GM11168 (cell line): ENCODE measurements around the gene PLXND1.

Experiments used
- in situ Hi-C: fragments of 300-500 bp; cut with MboI; formaldehyde crosslinking; loops from one replicate; pipeline ENCODE4 v1.12.0; 2022; ENCODE audit warnings: low sequenced_read_pairs; ENCODE audit not compliant: unreplicated experiment

PLXND1 gene

DNA sequence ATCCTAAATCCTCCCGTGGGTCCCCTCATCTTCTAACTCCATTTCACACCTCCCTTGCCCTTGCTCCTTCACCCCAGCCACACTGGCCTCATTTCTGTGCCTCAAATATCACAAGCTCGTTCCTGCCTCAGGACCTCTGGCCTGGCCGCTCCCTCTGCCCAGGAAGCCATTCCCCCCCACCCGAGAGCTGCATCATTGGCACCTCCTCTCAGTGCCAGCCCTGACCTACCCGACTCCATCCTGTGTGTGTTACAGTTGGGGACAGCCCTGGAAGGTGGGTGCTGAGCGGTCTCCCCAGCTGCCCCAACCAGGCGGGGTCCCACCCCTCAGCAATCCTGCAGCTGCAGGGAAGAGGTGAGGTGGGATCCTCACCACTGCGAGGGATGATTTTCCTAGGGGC, 14.5 kb downstream of the PLXND1 start:
- in situ Hi-C loops = no loop called here

DNA sequence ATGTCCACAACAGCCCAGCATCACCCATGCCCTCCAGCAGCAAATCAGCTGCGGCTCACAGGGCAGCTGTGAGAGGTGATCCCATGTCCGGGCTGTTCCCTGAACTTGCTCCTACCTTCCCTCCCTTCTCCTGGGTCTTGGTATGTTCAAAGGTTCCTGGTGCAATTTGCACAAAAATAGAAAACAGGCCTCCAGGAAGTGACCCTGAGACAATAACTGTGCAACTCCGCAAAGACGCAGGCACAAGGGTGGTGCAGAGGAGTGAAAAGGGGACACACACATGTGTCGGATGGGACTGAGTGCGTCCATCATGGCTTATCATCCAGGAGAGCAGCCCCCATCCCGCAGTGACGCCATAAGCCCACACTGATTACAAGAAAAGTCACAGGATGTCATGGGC, 16.3 kb downstream of the PLXND1 start:
- in situ Hi-C loops = no loop called here

DNA sequence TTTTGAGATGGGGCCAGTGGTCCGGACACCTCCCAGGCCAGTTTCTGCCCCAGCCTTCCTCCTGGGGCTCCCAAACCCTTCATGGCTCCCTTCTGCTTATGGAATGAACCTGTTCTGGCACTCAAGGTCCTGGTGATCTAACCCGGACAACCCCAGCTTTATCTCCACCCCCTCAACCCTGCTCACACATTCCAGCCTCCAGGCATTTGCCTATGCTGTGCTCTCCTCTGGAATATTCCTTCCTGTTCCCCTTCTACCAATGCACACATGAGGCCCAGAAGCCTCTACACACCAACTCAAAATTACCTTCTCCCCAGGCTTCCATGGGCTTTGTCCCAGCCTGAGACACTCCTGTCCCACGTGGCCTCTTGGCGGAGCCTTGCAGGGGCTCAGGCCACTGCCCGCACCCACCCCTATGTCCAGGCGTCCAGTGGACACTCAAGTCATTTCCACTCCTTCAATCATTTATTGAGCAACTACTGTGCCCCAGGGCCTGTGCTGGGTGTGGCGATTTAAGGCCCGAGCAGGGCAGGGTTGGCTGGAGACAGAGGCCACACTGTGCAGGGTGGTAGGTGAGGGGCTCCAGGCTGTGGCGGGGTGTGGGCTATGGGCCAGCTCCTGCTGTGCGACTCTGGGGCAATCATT, 18.8 kb downstream of the PLXND1 start:
- in situ Hi-C loops = no loop called here

DNA sequence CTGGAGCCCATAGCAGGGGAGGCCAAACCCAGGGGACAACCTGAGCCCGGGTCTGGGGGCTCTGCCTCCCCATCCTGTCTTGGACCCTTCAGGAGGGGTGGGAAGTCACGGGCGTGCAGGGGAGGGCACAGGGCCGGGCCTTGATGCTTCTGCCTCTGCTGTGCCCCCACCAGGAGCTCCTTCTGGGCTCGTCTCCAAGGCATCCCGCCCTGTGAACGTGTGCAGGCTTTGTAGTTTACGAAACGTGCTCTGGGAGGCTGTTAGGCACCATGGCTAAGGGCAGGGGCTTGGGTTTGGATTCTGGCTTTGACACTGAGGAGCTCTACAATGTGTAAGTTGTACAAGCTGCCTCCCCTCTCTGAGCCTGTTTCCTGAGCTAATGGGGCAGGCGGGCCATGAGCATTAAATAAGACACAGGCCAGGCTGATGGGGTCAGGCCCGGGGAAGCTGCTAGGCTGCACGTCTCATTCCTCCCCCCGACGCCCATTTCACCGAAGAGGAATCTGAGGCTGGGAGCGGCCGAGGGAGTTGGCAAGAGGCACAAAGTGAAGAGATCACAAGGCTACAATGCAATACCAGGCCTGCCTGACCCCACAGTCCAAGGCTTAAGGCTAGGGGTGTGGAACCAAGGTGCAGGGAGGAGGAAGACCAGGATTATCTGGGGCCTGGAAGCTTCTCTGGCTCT, 19.6 kb downstream of the PLXND1 start:
- in situ Hi-C loops = no loop called here

DNA sequence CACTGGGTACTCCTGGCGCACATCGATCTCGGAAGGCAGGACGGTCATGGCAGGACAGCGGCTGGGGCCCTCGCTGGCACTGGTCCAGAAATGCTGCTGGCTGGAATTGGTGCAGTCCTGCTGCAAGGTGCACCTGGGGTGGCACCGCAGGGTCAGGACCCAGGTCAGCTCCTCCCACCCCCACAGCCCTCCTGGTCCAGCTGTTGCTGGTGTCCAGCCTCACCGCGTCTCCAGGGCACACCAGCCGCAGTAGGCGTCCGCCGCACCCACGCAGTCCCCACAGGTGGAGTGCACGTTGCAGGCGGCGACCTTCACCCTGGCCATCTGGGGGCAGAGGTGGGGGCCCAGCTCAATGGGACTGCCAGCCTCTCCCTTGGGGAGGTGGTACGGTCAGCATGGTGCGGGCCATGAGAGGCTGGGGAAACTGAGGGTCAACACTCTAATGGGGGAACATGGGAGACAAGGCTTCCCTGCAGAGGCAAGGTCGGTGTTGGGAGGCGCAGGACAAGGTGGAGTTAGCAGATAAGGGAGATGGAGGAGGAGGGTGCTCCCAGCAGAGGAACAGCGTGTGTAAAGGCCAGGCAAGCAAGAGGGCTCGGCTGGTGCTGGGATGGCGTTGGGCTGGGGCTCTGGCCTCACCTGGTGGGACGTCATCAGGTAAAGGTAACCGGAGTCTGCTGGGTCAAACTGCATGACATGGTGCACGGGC, 20.4 kb downstream of the PLXND1 start:
- in situ Hi-C loops = no loop called here

DNA sequence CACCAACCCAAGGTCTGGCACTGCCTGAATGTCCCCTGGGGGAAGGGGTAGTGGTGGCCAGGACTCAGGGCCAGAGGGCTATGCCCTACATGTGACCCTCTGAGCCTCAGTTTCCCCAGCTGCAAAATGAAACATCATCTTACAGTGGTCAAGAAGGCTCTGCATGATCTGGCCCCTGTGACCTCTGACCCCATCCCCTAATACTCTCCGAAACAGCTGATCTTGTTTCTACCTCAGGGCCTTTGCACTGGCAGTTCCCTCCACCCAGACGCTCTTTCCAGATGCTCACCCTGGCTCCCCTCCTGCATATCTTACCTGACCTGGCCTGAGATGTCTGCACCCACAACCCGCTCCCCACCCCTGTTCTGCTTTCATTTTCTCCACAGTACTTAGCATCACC, 21.8 kb downstream of the PLXND1 start:
- in situ Hi-C loops = no loop called here

DNA sequence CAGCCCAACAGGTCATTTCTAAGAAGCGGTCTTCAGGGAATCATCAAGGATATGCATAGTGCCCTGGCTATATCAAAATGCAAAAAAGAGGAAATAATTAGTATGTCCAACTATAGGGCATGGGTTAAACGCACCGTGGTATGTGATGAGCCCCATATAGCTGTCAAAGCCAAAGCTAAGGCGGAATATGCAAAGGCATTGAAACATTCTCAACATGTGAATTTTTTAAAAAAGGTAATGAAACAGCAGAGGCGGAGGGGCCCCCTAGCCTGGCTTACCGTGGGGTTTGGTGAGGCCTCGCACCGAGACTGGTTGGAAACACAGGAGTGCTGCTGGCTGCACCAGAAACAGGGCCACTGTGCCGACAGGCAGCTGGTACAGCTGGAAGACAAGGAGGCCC, 23.2 kb downstream of the PLXND1 start:
- in situ Hi-C loops = no loop called here

DNA sequence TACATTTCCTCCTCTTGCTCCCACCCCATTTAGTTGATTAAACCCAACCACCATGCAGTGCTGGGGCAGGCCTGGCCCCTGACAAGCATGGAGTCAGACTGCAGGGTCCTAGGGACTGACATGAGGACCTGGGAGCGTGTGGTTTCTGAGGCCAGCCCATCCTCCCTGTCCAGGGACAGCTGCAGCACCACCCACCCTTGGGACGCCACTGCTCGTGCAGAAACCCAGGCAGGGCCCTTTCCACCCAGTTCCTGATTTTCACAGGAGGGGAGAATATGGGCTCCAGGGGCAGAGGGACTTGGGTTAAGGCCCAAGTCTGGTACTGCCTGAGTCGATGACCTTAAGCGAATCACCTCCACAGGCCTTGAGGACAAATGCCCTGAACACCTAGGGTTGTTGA, 23.7 kb downstream of the PLXND1 start:
- in situ Hi-C loops = no loop called here

DNA sequence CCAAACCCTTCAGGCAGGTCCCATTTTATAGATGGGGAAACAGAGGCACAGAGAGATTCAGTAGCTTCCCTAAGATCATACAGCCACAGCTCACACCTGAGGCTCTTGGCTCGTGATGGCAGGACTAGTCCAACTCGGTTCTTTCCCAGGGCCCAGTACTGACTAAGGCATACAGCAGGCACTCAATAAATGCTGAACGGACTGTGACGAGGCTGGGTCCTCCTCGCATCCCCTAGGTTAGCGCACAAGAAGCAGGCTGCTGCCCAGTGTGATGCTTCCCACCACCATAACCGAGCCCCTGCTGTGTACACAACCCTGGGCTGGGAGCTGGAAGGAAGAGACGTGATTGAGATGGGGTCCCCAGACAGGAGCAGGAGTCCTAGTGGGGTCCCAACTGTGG, 24.9 kb downstream of the PLXND1 start:
- in situ Hi-C loops = no loop called here

DNA sequence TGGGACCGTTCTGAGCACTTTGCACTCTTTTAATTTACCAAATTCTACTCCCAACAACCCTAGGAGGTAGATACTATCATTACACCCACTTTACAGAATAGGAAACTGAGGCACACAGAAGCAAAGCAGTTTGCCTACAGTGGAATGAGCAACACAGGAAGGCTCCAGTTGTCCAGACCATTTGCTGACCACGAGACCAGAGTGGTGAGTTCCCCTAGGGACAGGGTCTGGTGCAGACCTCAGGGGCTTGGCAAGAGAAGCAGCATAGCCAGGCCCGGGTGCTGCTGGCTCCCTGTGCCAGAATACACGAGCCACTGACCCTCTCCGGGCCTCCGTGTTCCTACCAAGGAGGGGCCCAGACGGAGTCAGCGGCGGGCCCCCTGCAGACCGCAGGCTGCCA, 26.5 kb downstream of the PLXND1 start:
- in situ Hi-C loops = no loop called here

DNA sequence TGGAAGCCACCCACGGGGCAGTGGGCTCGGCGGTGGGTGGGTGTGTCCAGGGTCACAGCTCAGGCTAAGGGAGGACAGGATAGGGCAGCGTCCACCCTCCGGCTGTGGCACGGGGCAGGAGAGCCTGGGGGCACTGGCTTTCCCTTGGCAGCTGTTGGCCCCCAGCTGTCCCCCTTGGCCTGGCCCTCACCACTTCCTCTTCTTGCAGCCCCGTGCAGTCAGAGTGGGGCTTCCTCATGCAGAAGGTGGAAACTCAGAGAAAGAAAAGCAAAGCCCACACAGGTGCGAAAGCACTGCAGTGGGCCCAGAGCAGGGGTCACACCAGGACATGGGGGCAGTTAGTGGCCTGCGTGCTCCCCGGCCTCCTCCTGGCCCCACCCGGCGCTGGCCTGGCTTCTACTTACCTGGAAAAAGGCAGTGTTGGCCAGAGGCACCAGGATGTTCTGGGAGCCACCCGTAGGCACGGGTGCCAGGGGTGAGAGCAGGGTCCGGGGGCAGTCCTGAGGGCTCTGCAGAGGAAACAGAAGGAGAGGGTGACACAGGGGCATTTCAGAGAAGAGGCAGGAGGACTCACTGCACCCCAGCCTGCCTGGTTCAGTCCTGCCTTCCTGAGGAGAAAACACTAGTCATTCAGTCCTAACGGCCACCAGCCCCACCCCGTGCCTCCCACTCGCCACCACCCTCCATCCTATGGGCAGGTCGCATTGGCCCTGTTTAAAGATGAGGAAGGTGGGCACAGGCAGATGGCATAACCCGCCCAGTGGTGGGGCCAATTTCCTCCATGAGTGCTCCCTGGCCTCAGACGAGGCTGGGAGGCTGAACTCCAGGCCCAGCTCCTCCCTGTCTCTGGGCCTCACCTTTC, 28.3 kb downstream of the PLXND1 start:
- in situ Hi-C loops = no loop called here

DNA sequence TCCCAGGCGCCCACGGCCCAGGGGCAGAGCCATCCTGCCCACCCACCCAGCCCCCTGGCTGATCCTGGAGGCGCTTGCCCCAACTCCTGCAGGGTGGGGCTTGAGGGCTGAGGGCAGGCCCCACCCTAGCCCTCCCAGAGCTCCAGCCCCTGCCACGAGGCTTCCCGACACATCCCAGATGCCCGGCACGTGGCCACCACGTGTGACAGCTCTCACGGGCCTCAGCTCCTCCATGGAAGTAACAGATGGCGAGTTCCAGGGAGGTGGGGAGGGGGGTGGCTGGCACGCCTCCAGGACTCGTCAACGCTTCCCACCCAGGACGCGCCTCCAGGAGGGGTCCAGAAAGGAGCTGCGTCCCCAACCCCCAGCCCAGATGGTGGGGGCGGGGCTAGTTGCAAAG, 29.1 kb downstream of the PLXND1 start:
- in situ Hi-C loops = no loop called here

DNA sequence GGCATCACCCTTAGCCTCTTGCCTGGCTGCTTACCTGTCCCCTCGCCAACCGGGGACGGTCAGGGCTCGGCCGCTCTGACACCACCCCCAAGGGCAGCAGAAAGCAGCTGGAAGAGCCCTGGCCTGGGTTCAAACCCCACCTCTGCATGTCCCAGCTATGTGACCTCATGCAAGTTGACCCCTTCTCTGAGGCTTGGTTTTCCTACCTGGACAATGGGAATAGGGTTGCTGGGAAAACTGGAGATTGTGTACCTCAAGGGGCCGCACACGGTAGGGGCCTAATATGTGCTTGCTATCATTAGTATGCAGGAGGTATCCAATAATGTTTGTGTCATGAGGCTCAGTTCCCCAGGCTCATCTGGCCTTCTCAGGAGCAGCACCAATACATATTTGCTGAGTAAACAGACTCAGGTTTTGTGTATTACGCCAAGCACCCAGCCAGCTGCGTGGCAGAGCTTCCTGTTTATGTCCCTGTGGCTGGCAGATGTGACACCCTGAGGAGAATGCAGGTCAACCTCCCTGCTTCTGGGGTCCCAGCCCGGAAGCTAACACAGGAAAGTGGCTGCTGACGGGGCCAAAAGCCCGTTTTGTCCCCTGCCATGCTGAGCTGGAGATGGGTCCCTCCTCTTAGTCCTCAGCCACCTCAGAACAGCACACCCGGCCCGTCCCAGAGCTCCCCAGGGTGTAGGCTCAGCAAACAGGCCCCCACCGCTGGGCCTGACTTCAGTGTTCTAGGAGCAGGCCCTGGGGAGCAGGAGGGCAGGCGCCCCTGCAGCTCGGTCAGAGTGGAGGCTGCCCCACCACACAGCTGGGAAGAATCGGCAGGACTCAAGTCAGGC, 29.7 kb downstream of the PLXND1 start:
- in situ Hi-C loops = no loop called here

DNA sequence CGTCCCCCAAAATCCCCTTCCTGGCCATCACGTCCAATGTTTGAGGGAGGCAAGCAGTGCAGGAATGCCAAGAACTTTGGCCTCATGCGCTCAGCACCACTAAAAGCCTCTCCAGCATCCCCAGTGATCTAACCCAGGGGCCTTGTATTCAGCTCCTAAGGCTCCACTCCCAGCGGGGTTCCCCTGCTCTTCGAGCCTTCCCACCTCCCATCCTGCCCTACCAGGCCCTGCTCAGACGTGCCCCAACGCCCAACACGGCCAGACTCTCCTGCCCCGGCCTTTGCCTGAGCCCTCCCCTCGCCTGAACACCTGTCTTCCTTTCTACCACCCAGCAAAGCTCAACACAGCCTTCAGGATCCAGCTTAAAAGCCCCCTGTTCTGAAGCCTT, 30.5 kb downstream of the PLXND1 start:
- in situ Hi-C loops = no loop called here

DNA sequence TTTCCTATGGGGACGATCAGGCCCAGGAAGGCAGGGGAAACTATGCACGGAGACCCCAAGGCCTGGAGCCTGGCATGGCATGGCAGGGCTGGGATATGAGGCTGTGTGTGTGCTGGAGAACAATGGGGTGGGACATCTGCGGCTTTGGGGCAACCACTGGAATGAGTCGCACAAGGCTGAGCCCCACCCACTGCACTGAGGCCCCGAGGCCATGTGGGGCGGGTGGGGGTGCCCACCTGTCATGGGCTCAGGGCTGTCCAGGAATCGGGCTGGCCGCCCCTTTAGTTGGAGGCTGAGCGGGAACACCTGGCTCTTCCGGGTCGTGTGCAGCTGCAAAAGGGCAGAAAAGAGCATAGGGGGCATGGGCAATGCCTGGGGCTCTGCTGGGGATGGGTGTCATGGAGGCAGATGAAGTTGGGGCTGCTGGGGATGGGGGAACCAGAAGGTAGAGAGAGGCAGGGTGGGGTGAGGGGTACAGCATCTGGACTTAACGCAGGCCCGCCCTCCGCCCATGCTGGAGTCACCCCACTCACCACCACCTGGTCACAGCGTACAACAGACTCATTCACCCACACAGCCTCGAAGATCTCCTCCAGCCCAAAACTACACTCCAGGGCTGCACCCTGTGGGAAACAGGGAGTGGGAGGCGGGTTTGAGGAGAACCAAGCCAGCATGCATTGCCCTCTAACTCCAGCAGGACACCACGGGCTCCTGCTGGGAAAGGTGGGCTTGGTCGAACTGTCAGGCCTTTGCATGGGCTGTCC, 31.1 kb downstream of the PLXND1 start:
- in situ Hi-C loops = no loop called here

DNA sequence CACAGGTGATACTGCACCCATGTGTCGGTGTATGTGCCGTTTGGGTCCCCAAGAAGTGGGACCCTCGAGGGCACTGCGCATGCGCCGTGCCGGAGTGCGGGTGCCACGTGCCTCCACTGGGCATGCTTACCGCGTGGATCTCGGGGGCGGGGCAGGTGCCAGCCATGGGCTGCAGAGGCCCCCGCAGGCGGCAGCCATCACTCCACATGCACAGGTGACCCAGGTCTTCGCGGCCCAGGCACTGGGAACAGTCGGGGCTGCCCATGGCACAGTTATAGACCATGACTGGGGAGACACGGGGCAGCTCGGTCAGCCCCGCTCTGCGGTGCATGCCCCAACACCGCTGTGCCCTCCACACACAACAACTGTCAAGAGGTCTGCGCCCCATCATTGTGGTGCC, 32.3 kb downstream of the PLXND1 start:
- in situ Hi-C loops = no loop called here

DNA sequence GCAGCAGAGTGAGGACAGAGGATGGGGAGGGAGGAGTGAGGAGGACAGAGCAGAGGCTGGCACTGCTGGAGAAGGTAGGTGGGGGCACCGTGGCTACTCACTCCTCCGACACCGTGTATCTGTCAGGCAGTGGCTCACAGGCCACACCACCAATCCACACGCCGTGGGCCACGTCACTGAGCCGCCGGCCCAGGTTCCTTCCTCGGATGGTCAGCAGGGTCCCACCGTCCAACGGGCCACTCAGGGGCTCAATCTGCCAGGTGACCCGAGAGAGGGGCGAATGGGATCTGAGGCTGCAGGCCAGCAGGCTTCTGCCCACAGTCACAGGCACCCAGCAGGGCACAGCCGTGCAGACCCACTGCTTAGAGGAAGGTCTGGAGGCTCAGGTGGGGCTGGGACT, 33.0 kb downstream of the PLXND1 start:
- in situ Hi-C loops = no loop called here

DNA sequence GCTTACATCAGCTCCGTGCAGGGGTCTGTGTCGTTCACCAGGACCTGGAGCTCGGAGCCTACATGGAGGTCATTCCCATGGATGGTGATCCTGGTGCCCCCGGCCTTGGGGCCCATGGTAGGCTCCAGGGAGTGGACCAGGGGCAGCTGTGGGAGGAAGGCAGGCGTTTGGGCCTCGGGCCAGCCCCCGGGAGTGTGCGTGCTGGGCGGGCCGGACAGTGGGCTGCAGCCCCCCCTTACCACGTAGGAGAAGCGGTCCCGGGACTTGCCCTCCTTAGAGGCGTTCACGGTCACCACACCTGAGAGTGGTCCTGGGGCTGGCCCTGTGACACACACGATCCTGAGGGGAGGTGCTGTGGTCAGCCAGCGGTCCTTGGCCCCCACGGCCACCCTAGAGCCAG, 33.9 kb downstream of the PLXND1 start:
- in situ Hi-C loops = no loop called here
